Neuronal stem cell (in vitro differentiated cells): ENCODE data around the gene PHF13.
"Not testable (repeated sequence)": the region's sequence is repeated elsewhere in the genome, so short reads cannot be mapped to it uniquely, and the experiment has no call there.

Source experiments
- DNase-seq: peaks from one replicate; pipeline ENCODE4 v3.0.0-alpha.2; 2013; ENCODE audit warnings: low spot score
- H2AFZ ChIP-seq: one replicate; pipeline ENCODE4 v1.6.1; 2013; ENCODE audit warnings: mild to moderate bottlenecking, low read length, inconsistent platforms
- H2AK5ac ChIP-seq: 2 replicates; pipeline ENCODE4 v1.6.1; 2013; ENCODE audit warnings: low read depth, mild to moderate bottlenecking, inconsistent platforms, low read length, moderate library complexity, mixed read lengths
- H2BK120ac ChIP-seq: 2 replicates; pipeline ENCODE4 v1.6.1; 2013; ENCODE audit warnings: low read depth, mild to moderate bottlenecking, inconsistent platforms, low read length, moderate library complexity, mixed read lengths
- H2BK12ac ChIP-seq: one replicate; pipeline ENCODE4 v1.6.1; 2013; ENCODE audit warnings: low read length, inconsistent platforms
- H2BK15ac ChIP-seq: 2 replicates; pipeline ENCODE4 v1.6.1; 2013; ENCODE audit warnings: mild to moderate bottlenecking, low read length, inconsistent platforms, mixed read lengths
- H2BK5ac ChIP-seq: one replicate; pipeline ENCODE4 v1.6.1; 2013; ENCODE audit warnings: inconsistent platforms, mild to moderate bottlenecking, low read length, moderate library complexity
- H3K14ac ChIP-seq: one replicate; pipeline ENCODE4 v1.6.1; 2013; ENCODE audit warnings: low read length, inconsistent platforms
- H3K18ac ChIP-seq: 2 replicates; pipeline ENCODE4 v1.6.1; 2013; ENCODE audit warnings: low read length, inconsistent platforms
- H3K23ac ChIP-seq: 2 replicates; pipeline ENCODE4 v1.6.1; 2013; ENCODE audit warnings: low read depth, mild to moderate bottlenecking, mixed read lengths, low read length, inconsistent platforms; ENCODE audit not compliant: poor library complexity
- H3K27ac ChIP-seq: replicated peaks from 3 replicates; pipeline ENCODE4 v1.5.1; 2013; ENCODE audit warnings: low read length, inconsistent platforms
- H3K27me3 ChIP-seq, 3 experiments: 2 replicates each; pipeline ENCODE4 v1.6.1; 2013; ENCODE audit warnings: low read length in 3 of 3, mild to moderate bottlenecking in 2 of 3, inconsistent platforms in 1 of 3, low read depth in 1 of 3, mixed read lengths in 1 of 3, moderate library complexity in 1 of 3; ENCODE audit not compliant: control insufficient read depth in 3 of 3, insufficient read depth in 3 of 3
- H3K36me3 ChIP-seq, 2 donors: replicated peaks in 1 of 2; 2 replicates each; pipeline ENCODE4 v1.6.1; 2013; ENCODE audit warnings: low read length in 2 of 2; ENCODE audit not compliant: control insufficient read depth in 2 of 2, insufficient read depth in 2 of 2
- H3K4ac ChIP-seq: 2 replicates; pipeline ENCODE4 v1.6.1; 2013; ENCODE audit warnings: inconsistent platforms, mild to moderate bottlenecking, low read length, moderate library complexity
- H3K4me1 ChIP-seq, 2 donors: 1 replicate in 1 of 2; 2 replicates in 1 of 2; pipeline ENCODE4 v1.6.1; 2013; ENCODE audit warnings: low read length in 2 of 2, low read depth in 1 of 2; ENCODE audit not compliant: control insufficient read depth in 2 of 2, insufficient read depth in 1 of 2
- H3K4me2 ChIP-seq: one replicate; pipeline ENCODE4 v1.6.1; 2013; ENCODE audit warnings: mild to moderate bottlenecking, low read length, inconsistent platforms; ENCODE audit not compliant: insufficient read depth, poor library complexity, severe bottlenecking
- H3K4me3 ChIP-seq, 2 donors: 2 replicates each; pipeline ENCODE4 v1.5.1; 2013; ENCODE audit warnings: low read length in 2 of 2, mild to moderate bottlenecking in 2 of 2, inconsistent platforms in 1 of 2, moderate library complexity in 1 of 2
- H3K79me1 ChIP-seq: one replicate; pipeline ENCODE4 v1.6.1; 2013; ENCODE audit warnings: low read depth, mild to moderate bottlenecking, inconsistent platforms, low read length, moderate library complexity
- H3K9ac ChIP-seq: one replicate; pipeline ENCODE4 v1.6.1; 2013; ENCODE audit warnings: mild to moderate bottlenecking, low read depth, low read length, inconsistent platforms; ENCODE audit not compliant: poor library complexity
- H3K9me3 ChIP-seq, 2 donors: replicated peaks in 1 of 2; 2 replicates each; pipeline versions ENCODE3 to v1.6.1; 2013; ENCODE audit warnings: low read length in 2 of 2, mild to moderate bottlenecking in 2 of 2, inconsistent platforms in 1 of 2, low read depth in 1 of 2, mixed read lengths in 1 of 2, moderate library complexity in 1 of 2; ENCODE audit not compliant: control insufficient read depth in 2 of 2, insufficient read depth in 1 of 2
- H4K8ac ChIP-seq: one replicate; pipeline ENCODE4 v1.6.1; 2013; ENCODE audit warnings: low read depth, mild to moderate bottlenecking, inconsistent platforms, low read length, moderate library complexity
- H4K91ac ChIP-seq: one replicate; pipeline ENCODE4 v1.6.1; 2013; ENCODE audit warnings: low read length, low read depth, mild to moderate bottlenecking, inconsistent platforms; ENCODE audit not compliant: poor library complexity
- WGBS, 2 donors: extraction: QIAGEN DNeasy Blood & Tissue Kit; methylation state at CpG; one replicate each; pipeline ENCODE4 v1.1.7; 2013; ENCODE audit warnings: missing lambda C conversion rate in 2 of 2, mixed read lengths in 1 of 2; ENCODE audit not compliant: insufficient read length in 2 of 2, insufficient replicate concordance in 1 of 2; ENCODE audit errors: extremely low coverage in 2 of 2; 5-methylcytosine and 5-hydroxymethylcytosine counted together

The PHF13 gene

DNA sequence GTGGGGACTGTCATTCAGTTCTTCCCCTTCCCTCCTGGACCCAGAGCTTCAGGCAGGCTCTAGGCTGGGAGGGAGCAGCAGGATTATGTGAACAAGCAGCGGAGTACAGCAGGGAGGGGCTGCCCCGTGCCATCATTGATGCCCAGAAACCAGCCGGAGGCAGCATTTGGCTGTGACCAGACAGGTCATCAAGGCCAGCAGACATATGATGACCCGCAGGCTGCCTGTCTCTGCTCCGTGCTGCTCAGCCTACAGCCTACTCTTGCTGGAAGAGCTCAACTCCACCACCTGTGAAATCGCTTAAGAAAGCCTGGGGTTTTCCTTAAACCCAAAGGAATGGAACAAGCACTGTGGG, 15.8 kb upstream of the PHF13 start:
- Histone ChIP-seq H3K9ac (no peak overlapping the region), H3K36me3 (peaks cover 40 to 65% of the 10 kb centered on the region in 2 donors), H2BK15ac (no peak overlapping the region), H3K27me3 (peaks cover 0 to 6% (median 0%) of the 10 kb centered on the region in 3 experiments), H3K79me1 (peaks cover 24% of the 10 kb centered on the region), H2AFZ (no peak overlapping the region), H3K23ac (no peak overlapping the region), H2BK5ac (no peak overlapping the region), H2BK120ac (no peak overlapping the region), H3K4me2 (no peak overlapping the region), H3K18ac (no peak overlapping the region), H3K27ac (no peak overlapping the region), H4K8ac (no peak overlapping the region), H3K4me1 (peaks cover 10 to 17% of the 10 kb centered on the region in 2 donors), H2BK12ac (no peak overlapping the region), H2AK5ac (no peak overlapping the region), H3K4me3 (no peak overlapping the region), H3K14ac (no peak overlapping the region), H4K91ac (no peak overlapping the region), H3K9me3 (no peaks in the 10 kb centered on the region), H3K4ac (no peak overlapping the region)
- no CpG with 5 or more reads among the region's 6 CpGs for whole genome bisulfite sequencing, 2 donors
- DNase-seq: no peak

DNA sequence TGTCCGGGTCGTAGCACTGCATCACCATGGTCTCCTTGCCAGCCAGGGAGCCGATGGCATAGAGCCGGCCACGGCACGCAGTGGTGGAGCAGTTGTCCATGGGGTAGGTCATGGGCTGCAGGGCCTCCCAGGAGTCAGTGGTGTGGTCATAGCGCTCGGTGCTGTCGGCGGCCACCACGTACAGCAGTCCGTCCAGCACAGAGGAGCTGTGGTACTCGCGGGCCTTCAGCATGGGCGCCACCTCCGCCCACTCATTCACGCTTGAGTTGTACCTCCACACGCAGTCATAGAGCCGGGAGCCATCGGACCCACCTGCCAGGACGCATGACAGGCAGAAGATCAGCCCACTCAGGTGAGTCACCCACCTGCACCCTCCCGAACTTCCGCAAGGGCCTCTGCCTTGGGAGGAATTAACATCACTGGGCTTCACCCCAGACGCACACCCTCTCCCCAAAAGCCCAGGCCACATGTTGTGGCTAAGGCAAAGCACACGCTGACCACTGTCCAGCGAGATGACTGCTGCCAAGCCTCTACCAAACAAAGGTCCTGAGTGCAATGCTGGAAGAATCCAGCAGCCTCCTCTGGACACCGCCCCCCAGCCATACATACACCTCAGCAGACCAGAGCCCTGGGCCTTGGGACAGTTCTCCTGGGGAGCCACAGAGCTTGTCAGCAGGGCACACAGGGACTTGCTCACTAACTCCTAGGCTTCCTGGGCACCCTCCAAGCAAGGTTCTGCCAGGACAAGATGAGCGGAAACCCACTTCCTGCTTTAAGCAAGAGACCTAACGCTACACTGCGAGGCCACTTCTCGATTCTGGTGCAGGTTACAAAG, 14.2 kb upstream of the PHF13 start:
- no peak overlapping the region for H2BK120ac ChIP-seq
- DNase-seq: no peak
- H3K9ac ChIP-seq: peak overlapping the region; percentile 63
- no peak overlapping the region for H2AK5ac ChIP-seq
- no peak overlapping the region for H2AFZ ChIP-seq
- H3K18ac ChIP-seq: no peak overlapping the region
- H2BK15ac ChIP-seq: no peak overlapping the region
- no peak overlapping the region for H3K27ac ChIP-seq
- H3K9me3 ChIP-seq: no peaks in the 10 kb centered on the region
- no peak overlapping the region for H2BK5ac ChIP-seq
- no peak overlapping the region for H4K91ac ChIP-seq
- H3K14ac ChIP-seq: no peak overlapping the region
- H3K36me3 ChIP-seq: peaks cover 28 to 49% of the 10 kb centered on the region in 2 donors
- peak overlapping the region; percentile 37 for H3K4me2 ChIP-seq
- H3K4me3 ChIP-seq: no peak overlapping the region
- H3K79me1 ChIP-seq: peaks cover 21% of the 10 kb centered on the region
- peak overlapping the region; percentile 37 for H3K23ac ChIP-seq
- H3K27me3 ChIP-seq: peaks cover 0 to 6% (median 0%) of the 10 kb centered on the region in 3 experiments
- H3K4me1 ChIP-seq: peaks cover 17% of the 10 kb centered on the region in 2 donors
- no peak overlapping the region for H4K8ac ChIP-seq
- no CpG with 5 or more reads among the region's 31 CpGs for WGBS, 2 donors
- H2BK12ac ChIP-seq: no peak overlapping the region
- no peak overlapping the region for H3K4ac ChIP-seq

DNA sequence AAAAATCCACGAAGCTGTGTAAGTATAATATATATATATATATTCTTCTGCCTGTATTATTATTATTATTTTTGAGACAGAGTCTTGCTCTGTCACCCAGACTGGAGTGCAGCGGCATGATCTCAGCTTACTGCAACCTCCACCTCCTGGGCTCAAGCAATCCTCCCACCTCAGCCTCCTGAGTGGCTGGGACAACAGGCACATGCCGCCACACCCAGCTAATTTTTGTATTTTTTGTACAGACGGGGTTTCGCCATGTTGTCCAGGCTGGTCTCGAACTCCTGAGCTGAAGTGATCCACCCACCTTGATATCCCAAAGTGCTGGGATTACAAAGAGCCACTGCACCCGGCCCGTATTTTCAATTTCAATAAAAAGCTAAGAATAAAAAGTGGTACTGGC, 13.5 kb upstream of the PHF13 start:
- Histone ChIP-seq H3K79me1 (peaks cover 23% of the 10 kb centered on the region), H3K4me1 (peaks cover 17 to 19% of the 10 kb centered on the region in 2 donors), H3K36me3 (peaks cover 27 to 43% of the 10 kb centered on the region in 2 donors), H3K4me2 (peak overlapping the region; percentile 96)
- WGBS, 2 donors: no CpG with 5 or more reads among the region's 8 CpGs
- not testable (repeated sequence) for H3K9ac ChIP-seq, H2BK5ac ChIP-seq, H2AK5ac ChIP-seq, H3K9me3 ChIP-seq, H3K18ac ChIP-seq, H3K4ac ChIP-seq, H3K23ac ChIP-seq, H2BK12ac ChIP-seq, H2BK120ac ChIP-seq, H2AFZ ChIP-seq, H3K27me3 ChIP-seq, H3K27ac ChIP-seq, H3K14ac ChIP-seq, H4K91ac ChIP-seq, H3K4me3 ChIP-seq, H4K8ac ChIP-seq, H2BK15ac ChIP-seq, DNase-seq

DNA sequence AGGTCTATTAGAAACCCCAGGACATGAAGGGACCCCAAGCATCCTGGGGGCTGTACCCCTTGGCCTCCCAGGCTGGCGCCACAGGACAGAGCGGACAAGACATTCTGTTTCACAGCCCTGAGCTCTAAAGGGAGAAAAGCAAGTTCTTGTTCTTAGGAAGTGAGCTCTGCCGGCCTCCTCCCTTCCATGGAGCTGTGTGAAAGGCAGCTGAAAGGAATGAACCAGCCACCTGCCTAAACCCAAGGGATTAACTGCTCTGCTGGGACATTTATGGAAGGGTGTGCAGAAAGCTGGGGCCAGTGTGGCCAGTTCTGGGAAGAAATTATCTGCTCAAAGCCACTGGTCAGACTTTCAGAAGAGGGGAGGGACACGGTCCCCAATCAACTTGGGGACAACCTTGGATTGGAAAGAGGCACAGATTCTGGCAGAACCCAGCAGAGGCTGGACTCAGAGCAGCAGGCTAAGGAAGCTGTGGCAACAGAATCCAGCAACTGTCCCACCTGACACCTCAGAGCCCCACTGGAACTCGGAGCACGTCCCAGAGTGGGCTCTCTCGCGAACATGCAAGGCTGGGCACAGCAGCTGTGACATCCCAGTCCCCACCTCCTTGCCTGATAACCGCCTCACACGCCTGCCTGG, 13.0 kb upstream of the PHF13 start:
- H2BK15ac ChIP-seq: no peak overlapping the region
- H3K79me1 ChIP-seq: peaks cover 23% of the 10 kb centered on the region
- peak overlapping the region; percentile 76 for H3K23ac ChIP-seq
- H3K4me2 ChIP-seq: peak overlapping the region; percentile 96
- H2BK12ac ChIP-seq: no peak overlapping the region
- peaks cover 22 to 38% of the 10 kb centered on the region in 2 donors for H3K36me3 ChIP-seq
- no peak overlapping the region for H3K14ac ChIP-seq
- H3K4ac ChIP-seq: no peak overlapping the region
- no peak overlapping the region for H4K91ac ChIP-seq
- peak overlapping the region; percentile 64 for H3K18ac ChIP-seq
- no peaks in the 10 kb centered on the region for H3K9me3 ChIP-seq
- H4K8ac ChIP-seq: no peak overlapping the region
- no peak overlapping the region for H2BK5ac ChIP-seq
- WGBS, 2 donors: no CpG with 5 or more reads among the region's 10 CpGs
- H2AFZ ChIP-seq: peak overlapping the region; percentile 91
- H3K4me3 ChIP-seq: peak overlapping the region; percentile 68 to 95
- H3K27ac ChIP-seq: peak overlapping the region; percentile 23
- DNase-seq: no peak
- no peak overlapping the region for H2BK120ac ChIP-seq
- peaks cover 0 to 6% (median 0%) of the 10 kb centered on the region in 3 experiments for H3K27me3 ChIP-seq
- peak overlapping the region; percentile 60 for H3K9ac ChIP-seq
- H2AK5ac ChIP-seq: no peak overlapping the region
- H3K4me1 ChIP-seq: peaks cover 17 to 19% of the 10 kb centered on the region in 2 donors
